Heart left ventricle (tissue), 16 donors: Measurements from ENCODE around the gene SLC9A3. TPM values are rescaled to one million over a fixed set of nuclear protein-coding genes. Genes with fewer than 3 reads are reported as not detected.
A peak's percentile ranks its signal among the peaks of the same experiment; 100 is the strongest.

Experiments
- ATAC-seq, 4 donors: fragments of 200-7000 bp; cut with Tn5 transposase; one replicate each; pipeline ENCODE4 v1.9.1; 2020 to 2022; ENCODE audit warnings: moderate library complexity in 4 of 4, mild to moderate bottlenecking in 3 of 4, moderate number of reproducible peaks in 1 of 4
- DNase-seq, 5 donors: peaks; one replicate each; pipeline ENCODE4 v3.0.0-alpha.2; 2020
- H3K27ac ChIP-seq, 12 donors: fragments of 200-600 bp; sonication (generic) in 4 of 12; one replicate each; pipeline versions ENCODE4 v1.5.0 to v1.8.0; 2016 to 2022; ENCODE audit warnings: mild to moderate bottlenecking in 2 of 12
- H3K27me3 ChIP-seq, 9 donors: fragments of 200-600 bp; sonication (generic) in 2 of 9; one replicate each; pipeline versions ENCODE4 v1.5.1 to v1.8.0; 2016 to 2022; ENCODE audit warnings: mild to moderate bottlenecking in 3 of 9
- H3K36me3 ChIP-seq, 9 donors: fragments of 200-600 bp; sonication (generic) in 2 of 9; one replicate each; pipeline versions ENCODE4 v1.5.0 to v1.8.0; 2018 to 2022; ENCODE audit warnings: mild to moderate bottlenecking in 2 of 9
- H3K4me1 ChIP-seq, 12 donors: fragments of 200-600 bp; sonication (generic) in 4 of 12; one replicate each; pipeline versions ENCODE4 v1.5.0 to v1.8.0; 2016 to 2022; ENCODE audit warnings: mild to moderate bottlenecking in 3 of 12
- H3K4me3 ChIP-seq, 12 donors: fragments of 200-600 bp; sonication (generic) in 4 of 12; one replicate each; pipeline versions ENCODE4 v1.5.0 to v1.8.0; 2017 to 2022; ENCODE audit warnings: mild to moderate bottlenecking in 9 of 12, moderate library complexity in 4 of 12
- H3K9me3 ChIP-seq, 12 donors: fragments of 200-600 bp; sonication (generic) in 4 of 12; one replicate each; pipeline versions ENCODE4 v1.5.0 to v1.8.0; 2016 to 2022; ENCODE audit warnings: mild to moderate bottlenecking in 1 of 12
- CTCF ChIP-seq, 12 donors: fragments of 200-600 bp; sonication (generic) in 4 of 12; IDR thresholded peaks; one replicate each; pipeline versions ENCODE4 v1.5.0 to v1.8.0; 2018 to 2022; ENCODE audit warnings: antibody characterized with exemption in 12 of 12, mild to moderate bottlenecking in 5 of 12
- POLR2A ChIP-seq, 2 donors: fragments of 450-650 bp; IDR thresholded peaks; one replicate each; pipeline ENCODE4 v1.6.1; 2017; ENCODE audit warnings: antibody characterized with exemption in 2 of 2, mild to moderate bottlenecking in 2 of 2, moderate library complexity in 2 of 2
- WGBS, 4 donors: extraction: QIAGEN DNeasy Blood & Tissue Kit in 2 of 4; methylation state at CpG; one replicate each; pipeline versions ENCODE4 v1.1.5 to v1.1.7; 2013 to 2018; 5-methylcytosine and 5-hydroxymethylcytosine counted together
- intact Hi-C, 10 donors: fragments of 100-400 bp; cut with DNase I; formaldehyde crosslinking; loops; one replicate each; pipeline versions ENCODE4 v1.11.1 to v1.14.2; 2022
- polyA plus RNA-seq, 2 donors: library from polyadenylated mRNA; stranded (reverse); fragments of 200-250 nt; gene quantifications; one replicate each; pipeline ENCODE4 v1.2.3, GENCODE V29; 2013
- total RNA-seq, 9 donors: library from RNA; depleted of rRNA in 2 of 9; stranded (reverse); fragments of >200 nt in 2 of 9; fragmentation: NEBNext Ultra II Directional in 3 of 9; extraction: Animal tissue kit (Norgen Biotek cat#: 25700) in 3 of 9; gene quantifications; one replicate each; pipeline versions ENCODE4 v1.1.0 to v1.2.4, GENCODE V29; 2016 to 2023
- donor health status: ischemic (EF 13 %, LVEDD 7.1; RV severe dilation, severe dysfunction).
- donor health status: healthy with polysubstance abuse.
- donor health status: DM: no; HTN: yes; CAD: no.
- donor health status: DM: no; HTN: no; CAD: no.
- donor health status: ischemic (EF 25% LVEDD 6.9; RV normal size, moderate dysfunction).
- donor health status: ischemic (EF 25% LVEDD 5.7; RV mildly dilated, moderate dysfunction).
- donor health status: healthy.
- donor health status: DM: yes; HTN: yes; CAD: no.
- donor health status: ischemic (EF 35%, LVEDD 5.7; RV mildly dilated, moderate dysfunction).
- donor health status: nonischemic (EF 11% LVEDD 7.7; RV severe dilation, severe dysfunction).
- donor health status: DM: yes; HTN: yes; CAD: no.
- donor health status: PGD.
- donor health status: ischemic (EF 29% LVEDD 5.4; RV normal size, mild dysfunction).
- donor health status: nonischemic (EF 23%, LVEDD 6.1; RV moderate dilation, normal function).

Gene SLC9A3
- total and polyA plus RNA-seq, 11 donors, result 0.50 to 3.8 (median 1.0) TPM

DNA sequence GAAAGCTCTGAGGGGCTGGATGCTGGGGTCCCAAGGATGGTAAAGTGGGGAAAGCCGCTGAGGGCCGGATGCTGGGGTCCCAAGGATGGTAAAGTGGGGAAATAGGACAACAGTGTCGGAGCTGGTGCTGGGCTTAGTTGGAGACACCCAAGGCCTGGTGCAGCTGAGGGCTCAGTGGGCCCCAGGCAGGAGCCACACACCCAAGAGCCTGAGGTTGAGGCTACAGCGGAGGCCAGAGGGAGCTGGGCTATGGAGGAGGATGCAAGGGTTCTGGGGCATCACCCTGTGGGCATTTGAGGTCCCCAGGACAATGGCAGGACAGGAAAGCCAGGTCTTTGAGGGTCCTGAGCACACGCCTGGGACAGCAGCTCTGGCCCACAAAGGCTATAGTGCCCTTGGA lies 19.1 kb upstream of the SLC9A3 start:
- no peak overlapping the region for H3K27ac ChIP-seq
- WGBS, 4 donors, result 78 to 96% (median 87%) methylated on average over 4 to 5 of the region's 5 CpGs
- no peak for ATAC-seq
- no peaks in the 10 kb centered on the region for H3K9me3 ChIP-seq
- H3K4me1 ChIP-seq, result peaks cover 0 to 13% (median 0%) of the 10 kb centered on the region in 12 donors
- no peak overlapping the region for H3K4me3 ChIP-seq
- intact Hi-C loops, result no loop called here
- no peaks in the 10 kb centered on the region for H3K36me3 ChIP-seq
- TF ChIP-seq CTCF (IDR thresholded peaks at IDR 0.05), result no peak
- TF ChIP-seq POLR2A (IDR thresholded peaks at IDR 0.05), result no peak
- peaks cover 9 to 66% (median 41%) of the 10 kb centered on the region in 9 donors for H3K27me3 ChIP-seq
- DNase-seq, result peak in 1 of 5 donors; percentile 51

DNA sequence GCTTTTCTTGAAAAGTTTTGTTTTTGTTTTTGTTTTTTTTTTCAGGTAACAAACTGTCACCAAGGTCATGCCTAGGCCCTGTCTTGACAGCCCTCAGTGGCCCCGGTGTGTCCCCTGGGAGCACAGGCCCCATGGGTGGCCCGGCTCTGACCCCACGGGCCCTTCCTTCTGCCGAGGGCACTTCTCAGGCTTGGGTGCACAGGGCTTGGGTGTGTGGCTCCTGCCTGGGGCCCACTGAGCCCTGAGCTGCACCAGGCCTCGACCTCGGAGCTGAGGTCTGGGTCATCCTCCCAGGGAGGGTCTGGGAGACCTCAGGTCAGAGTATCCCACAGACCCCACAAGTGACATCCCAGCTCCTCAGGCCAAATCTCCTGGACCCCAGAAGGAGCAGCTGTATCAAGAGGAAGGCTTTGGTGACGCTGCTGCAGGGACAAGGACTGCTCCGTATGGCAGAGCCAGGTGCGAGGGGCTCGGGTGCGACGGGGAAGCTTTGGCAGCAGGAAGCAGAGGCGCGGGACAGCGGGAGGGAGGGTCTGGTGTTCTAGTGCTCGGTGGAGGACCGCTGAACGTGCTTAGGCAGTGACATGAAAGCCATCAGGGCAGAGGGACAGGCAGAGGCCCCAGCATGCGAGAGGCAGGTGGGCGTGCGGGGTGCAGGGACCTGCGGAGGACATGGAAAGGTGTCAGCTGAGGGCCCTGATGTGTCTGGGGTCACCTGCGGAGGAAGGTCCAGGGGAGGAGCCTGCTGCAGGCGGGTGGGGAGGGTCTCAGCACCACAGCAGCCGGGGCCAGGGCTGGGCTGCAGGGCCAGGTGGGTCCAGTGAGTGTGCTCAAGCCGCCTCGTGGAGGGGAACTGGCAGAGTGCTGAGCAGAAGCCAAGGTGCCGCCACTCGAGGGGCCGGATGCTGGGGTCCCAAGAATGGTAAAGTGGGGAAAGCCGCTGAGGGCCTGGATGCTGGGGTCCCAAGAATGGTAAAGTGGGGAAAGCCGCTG lies 18.4 kb upstream of the SLC9A3 start:
- peak in 3 of 5 donors; percentile 15 to 58 (median 20) for DNase-seq
- no peaks in the 10 kb centered on the region for H3K9me3 ChIP-seq
- ATAC-seq, result no peak
- H3K4me3 ChIP-seq, result no peak overlapping the region
- 81 to 84% (median 83%) methylated on average over 30 to 32 of the region's 32 CpGs for WGBS, 4 donors
- no peak overlapping the region for H3K27ac ChIP-seq
- H3K27me3 ChIP-seq, result peaks cover 9 to 66% (median 40%) of the 10 kb centered on the region in 9 donors
- intact Hi-C loops, result no loop called here
- no peaks in the 10 kb centered on the region for H3K36me3 ChIP-seq
- no peak for TF ChIP-seq CTCF (IDR thresholded peaks at IDR 0.05)
- TF ChIP-seq POLR2A (IDR thresholded peaks at IDR 0.05), result no peak
- H3K4me1 ChIP-seq, result peaks cover 0 to 13% (median 0%) of the 10 kb centered on the region in 12 donors

DNA sequence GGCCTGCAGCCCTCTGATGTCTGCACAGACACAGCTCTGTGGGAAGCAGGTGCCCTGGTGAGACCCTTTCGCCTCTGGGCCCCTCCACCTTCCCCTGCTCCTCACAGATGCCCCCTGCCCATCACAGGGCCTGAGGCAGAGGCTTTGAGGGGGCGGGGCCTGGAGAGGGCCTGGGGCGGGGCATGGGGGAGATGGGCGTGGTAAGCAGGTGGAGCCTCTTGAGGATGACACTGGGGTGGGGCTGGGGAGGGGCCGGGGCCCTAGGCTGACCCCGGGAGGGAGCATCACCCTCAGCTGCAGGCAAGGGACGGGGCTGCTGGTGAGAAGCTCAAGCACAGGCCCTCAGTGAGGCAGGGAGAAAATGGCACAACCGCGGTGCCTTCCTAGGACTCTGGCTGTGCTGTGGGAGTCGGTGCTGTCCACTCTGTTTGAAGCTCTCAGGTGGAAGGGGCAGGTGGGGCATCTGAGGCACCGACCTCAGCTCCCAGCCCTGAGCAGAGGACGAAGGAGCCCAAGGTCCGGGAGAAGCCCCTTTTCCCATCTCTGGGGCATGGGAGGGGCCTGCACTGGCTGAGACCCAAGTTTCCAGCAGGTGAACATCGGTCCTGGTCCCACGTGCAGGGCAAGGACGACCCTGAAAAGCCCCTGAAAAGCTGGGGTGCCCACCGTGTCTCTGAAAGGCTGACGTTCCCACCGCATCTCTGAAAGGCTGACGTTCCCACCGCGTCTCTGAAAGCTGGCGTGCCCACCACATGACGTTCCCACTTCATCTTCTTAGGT lies 17.5 kb upstream of the SLC9A3 start:
- peak in 3 of 5 donors; percentile 15 to 47 (median 20) for DNase-seq
- 66 to 75% (median 73%) methylated on average over 19 to 24 of the region's 24 CpGs for WGBS, 4 donors

GRCh38 chr5:540906-541538 lies 16.8 kb upstream of the SLC9A3 start:
- intact Hi-C loops, result no loop called here
- no peak for TF ChIP-seq POLR2A (IDR thresholded peaks at IDR 0.05)
- TF ChIP-seq CTCF (IDR thresholded peaks at IDR 0.05), result no peak
- H3K4me3 ChIP-seq, result no peak overlapping the region
- ATAC-seq (no peak), DNase-seq (peak in 3 of 5 donors; percentile 4 to 57 (median 20))
- no peaks in the 10 kb centered on the region for H3K9me3 ChIP-seq
- 58 to 78% (median 66%) methylated on average over 10 to 17 of the region's 17 CpGs for WGBS, 4 donors
- H3K27me3 ChIP-seq, result peaks cover 9 to 58% (median 33%) of the 10 kb centered on the region in 9 donors
- H3K4me1 ChIP-seq, result peaks cover 0 to 13% (median 0%) of the 10 kb centered on the region in 12 donors
- no peaks in the 10 kb centered on the region for H3K36me3 ChIP-seq
- no peak overlapping the region for H3K27ac ChIP-seq

More for the DNA sequence above, 17.5 kb upstream of the SLC9A3 start:
- no peak for TF ChIP-seq POLR2A (IDR thresholded peaks at IDR 0.05)
- H3K27ac ChIP-seq, result no peak overlapping the region
- H3K27me3 ChIP-seq, result peaks cover 9 to 63% (median 34%) of the 10 kb centered on the region in 9 donors
- peaks cover 0 to 13% (median 0%) of the 10 kb centered on the region in 12 donors for H3K4me1 ChIP-seq
- intact Hi-C loops, result no loop called here
- H3K4me3 ChIP-seq, result no peak overlapping the region
- no peak for ATAC-seq
- H3K9me3 ChIP-seq, result no peaks in the 10 kb centered on the region
- no peaks in the 10 kb centered on the region for H3K36me3 ChIP-seq
